GM18520 (cell line): ENCODE measurements around the gene KCNAB1.
"Not testable (repeated sequence)": the region's sequence is repeated elsewhere in the genome, so short reads cannot be mapped to it uniquely, and the experiment has no call there.

ENCODE experiments used
- ATAC-seq: cut with Tn5 transposase; IDR thresholded peaks from one replicate; pipeline ENCODE4 v1.9.1; 2021; ENCODE audit not compliant: unreplicated experiment

The KCNAB1 gene

DNA sequence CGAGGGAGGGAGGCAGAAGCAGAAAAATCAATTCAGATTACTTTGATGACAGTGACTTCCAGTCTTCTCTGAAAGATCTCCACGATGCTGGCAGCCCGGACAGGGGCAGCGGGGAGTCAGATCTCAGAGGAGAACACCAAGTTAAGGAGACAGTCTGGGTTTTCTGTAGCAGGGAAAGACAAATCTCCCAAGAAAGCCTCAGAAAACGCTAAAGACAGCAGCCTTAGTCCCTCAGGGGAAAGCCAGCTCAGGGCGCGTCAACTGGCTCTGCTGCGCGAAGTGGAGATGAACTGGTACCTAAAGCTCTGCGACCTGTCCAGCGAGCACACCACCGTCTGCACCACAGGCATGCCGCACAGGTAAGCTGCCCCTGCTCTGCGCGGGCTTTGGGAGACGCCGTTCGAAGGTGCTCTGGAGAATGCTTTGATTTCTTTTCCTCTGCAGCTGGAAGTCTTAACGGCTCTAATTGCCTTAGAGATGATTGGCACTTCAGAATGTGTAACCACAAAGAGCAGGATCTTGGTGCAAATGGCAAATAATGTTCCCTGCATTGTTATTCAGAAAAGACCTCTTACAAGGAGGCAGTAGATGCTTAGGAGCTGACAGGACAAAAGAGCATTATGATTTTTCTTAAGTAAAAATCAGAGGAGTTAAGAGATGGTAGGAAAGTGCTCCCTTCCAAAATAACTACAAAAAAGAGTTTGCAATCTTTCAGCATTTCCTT lies at the start of gene KCNAB1:
TSS of gene KCNAB1 (plus strand) at position 51 of the 724 bp plus-strand sequence.
- no peak for ATAC-seq

DNA sequence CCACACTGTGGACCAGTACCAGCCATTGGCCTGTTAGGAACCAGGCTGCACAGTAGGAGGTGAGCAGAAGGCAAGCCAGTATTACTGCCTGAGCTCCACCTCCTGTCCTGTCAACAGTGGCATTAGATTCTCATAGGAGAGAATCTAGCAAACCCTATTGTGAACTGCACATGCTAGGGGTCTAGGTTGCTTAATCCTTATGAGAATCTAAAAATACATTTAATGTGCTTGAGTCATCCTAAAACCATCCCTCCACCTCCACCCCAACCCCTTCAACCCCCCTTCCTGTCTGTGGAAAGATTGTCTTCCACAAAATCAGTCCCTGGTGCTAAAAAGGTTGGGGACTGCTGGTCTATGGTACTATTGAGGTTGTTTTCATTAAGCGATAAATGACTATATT lies 49.3 kb upstream of the KCNAB1 start:
- no peak for ATAC-seq

DNA sequence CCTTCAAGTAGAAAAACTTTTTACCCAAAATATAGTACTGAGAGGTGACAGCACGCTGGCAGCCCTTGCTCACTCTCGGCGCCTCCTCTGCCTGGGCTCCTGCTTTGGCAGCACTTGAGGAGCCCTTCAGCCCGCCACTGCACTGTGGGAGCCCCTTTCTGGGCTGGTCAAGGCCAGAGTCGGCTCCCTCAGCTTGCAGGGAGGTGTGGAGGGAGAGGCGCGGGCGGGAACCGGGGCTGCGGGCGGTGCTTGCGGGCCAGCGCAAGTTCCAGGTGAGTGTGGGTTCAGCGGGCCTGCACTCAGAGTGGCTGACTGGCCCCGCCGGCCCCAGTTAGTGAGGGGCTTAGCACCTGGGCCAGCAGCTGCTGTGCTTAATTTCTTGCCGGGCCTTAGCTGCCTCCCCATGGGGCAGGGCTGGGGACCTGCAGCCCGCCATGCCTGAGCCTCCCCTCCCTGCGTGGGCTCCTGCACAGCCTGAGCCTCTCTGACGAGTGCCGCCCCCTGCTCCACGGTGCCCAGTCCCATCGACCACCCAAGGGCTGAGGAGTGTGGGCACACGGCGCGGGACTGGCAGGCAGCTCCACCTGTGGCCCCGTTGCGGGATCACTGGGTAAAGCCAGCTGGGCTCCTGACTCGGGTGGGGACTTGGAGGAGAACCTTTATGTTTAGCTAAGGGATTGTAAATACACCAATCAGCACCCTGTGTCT lies 47.3 kb upstream of the KCNAB1 start:
- ATAC-seq, result not testable (repeated sequence)

DNA sequence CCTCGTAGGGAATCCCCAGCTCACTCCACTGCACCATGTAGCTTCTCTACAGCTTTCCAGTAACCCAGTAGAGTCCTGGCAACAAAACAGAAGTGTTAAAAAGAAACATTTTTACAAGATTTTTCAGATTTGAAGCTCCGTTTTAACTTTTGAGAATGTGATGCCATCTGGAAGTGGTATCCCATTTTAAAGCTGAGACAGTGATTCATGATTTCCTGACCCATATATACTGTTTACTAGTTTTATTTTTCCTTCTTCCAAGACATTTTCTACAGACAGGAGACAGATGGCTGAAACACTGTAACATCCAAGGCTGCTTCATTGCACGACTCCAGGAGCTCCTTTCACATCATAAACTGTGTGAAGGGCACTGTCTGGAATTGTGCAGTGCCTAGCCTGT lies 30.3 kb upstream of the KCNAB1 start:
- no peak for ATAC-seq

DNA sequence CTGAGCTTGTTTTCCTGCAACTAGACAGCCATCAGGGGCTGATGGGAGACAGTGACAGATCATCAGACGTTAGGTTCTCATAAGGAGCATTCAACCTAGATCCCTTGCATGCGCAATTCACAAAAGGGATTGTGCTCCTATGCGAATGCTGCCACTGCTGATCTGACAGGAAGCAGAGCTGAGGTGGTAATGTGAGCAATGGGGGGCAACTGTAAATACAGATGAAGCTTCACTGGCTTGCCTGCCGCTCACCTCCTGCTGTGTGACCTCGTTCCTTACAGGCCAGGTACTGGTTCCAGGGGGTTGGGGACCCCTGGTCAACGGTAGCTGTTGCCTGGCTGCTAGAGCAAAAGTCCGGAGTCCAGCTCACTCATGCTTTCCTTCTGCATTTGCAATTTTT lies 26.4 kb upstream of the KCNAB1 start:
- ATAC-seq, result no peak

DNA sequence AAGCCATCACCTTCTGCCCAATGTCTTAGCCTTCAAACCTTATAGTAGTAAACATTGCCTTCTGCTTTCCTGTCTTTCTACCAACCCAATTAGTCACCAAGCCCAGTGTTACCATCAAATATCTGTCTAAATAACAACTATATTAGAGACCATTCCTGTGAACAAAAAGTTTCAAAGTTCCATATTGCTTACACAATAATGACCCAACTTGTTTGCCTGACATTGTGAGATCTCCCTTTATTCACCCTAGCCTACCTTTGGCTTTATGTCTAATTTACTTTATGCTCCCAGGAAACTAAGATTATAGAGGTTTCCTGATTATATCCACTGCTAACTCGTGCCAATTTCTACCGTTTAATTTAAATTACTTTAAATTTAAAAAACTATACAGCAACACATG lies 26.0 kb upstream of the KCNAB1 start:
- ATAC-seq, result no peak

DNA sequence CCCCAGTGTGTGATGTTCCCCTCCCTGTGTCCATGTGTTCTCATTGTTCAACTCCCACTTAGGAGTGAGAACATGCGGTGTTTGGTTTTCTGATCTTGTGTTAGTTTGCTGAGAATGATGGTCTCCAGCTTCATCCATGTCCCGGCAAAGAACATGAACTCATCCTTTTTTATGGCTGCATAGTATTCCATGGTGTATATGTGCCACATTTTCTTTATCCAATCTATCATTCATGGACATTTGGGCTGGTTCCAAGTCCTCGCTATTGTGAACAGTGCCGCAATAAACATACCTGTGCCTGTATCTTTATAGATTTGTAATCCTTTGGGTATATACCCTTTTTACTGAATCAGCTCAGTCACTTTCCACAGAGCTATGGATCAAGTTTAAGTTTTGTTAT lies 24.7 kb upstream of the KCNAB1 start:
- ATAC-seq, result not testable (repeated sequence)

DNA sequence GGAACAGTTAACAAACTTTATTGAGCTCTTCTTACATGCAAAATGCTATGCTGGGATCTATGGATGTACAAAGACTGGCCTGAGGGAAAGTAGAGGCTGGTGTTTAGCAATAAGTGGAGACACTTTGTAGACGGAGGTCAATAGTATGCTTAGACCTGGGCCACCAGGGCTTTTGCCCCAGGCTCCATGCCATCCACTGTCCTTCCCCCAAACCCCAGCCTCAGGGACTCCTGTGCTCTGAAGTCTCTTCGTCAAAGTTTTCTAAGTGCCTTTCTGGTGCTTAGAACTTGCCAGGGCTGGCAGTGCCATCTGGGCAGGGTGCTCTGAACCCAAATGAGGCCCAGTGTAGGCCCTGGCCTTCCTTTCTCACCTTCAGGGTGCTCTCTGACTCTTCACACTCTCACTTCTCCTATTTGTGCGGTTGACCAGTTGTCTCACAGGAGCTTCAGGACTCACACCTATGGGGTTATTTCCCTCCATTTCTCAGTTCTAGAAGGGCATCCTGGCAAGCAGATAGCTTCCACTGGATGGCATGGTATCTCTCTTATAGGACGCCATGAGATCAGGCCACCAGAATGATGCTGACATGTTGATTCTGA lies 21.8 kb upstream of the KCNAB1 start:
- ATAC-seq, result peak; percentile 94

DNA sequence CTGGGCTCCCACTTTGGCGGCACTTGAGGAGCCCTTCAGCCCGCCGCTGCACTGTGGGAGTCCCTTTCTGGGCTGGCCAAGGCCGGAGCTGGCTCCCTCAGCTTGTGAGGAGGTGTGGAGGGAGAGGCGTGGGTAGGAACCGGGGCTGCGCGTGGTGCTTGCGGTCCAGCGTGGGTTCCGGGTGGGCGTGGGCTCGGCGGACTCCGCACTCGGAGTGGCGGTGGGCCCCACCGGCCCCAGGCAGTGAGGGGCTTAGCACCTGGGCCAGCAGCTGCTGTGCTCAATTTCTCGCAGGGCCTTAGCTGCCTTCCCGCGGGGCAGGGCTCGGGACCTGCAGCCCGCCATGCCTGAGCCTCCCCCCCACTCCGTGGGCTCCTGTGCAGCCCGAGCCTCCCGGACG lies 21.0 kb upstream of the KCNAB1 start:
- ATAC-seq, result not testable (repeated sequence)

DNA sequence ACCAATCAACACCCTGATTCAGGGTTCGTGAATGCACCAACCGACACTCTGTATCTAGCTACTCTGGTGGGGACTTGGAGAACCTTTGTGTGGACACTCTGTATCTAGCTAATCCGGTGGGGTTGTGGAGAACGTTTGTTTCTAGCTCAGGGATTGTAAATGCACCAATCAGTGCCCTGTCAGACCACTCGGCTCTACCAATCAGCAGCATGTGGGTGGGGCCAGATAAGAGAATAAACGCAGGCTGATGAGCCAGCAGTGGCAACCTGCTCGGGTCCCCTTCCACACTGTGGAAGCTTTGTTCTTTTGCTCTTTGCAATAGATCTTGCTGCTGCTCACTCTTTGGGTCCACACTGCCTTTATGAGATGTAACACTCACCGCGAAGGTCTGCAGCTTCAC lies 20.4 kb upstream of the KCNAB1 start:
- ATAC-seq, result not testable (repeated sequence)

DNA sequence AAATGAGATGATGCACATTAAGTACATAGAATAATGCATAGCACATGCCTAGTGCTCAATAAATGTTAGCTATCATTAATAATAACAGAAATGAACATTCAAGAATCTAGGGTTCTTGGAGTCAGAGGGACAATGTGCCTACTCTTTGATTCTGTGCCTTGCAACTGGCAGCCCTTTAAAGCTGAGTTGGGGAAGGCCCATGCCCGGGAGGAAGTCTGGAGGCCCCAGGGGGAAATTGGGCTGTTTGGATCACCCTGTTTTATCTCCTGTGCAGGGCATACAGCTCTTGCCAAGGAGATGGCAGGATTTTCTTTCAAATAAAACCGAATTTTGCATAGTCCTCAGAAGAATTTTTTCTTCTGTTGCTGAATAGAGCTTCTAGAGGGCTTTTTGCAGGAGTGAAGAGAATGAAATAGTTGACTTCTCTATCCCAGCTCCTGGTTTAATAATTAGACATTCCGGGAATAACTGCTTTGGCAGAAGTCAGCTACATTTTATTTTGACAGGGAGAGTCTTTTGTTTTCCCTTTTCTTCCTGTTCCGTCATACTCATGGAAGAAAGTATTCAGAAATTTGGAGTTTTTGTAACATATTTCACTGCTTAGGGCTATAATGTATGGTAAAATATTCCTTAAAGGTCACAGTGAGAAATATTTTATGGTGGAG lies 18.0 kb upstream of the KCNAB1 start:
- no peak for ATAC-seq

DNA sequence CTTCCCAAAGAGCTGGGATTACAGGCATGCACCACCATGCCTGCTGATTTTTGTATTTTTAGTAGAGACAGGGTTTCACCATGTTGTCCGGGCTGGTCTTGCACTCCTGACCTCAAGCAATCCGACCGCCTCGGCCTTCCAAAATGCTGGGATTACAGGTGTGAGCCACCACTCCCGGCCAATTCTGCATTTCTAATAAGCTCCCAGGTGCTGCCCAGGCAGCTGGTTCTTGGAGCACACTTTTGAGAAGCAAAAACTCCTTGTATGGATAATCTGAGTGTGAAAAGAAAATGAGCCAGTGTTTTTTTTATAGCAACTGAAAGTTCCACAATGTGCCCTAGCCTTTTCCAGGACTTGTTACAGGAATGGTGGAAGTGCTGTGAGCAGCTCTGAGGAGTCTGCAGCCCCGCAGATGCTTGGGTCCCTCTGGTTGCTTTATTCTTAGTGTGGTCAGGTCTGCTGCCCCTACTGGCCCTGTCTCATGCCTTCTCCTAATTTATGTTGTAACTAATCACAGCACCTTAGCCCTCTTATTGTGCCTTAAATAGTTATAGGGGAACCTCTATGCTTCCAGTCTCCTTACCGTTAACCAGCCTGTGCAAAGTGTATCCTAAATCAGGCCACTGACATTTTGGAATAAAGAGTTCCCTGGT lies 13.5 kb upstream of the KCNAB1 start:
- no peak for ATAC-seq

DNA sequence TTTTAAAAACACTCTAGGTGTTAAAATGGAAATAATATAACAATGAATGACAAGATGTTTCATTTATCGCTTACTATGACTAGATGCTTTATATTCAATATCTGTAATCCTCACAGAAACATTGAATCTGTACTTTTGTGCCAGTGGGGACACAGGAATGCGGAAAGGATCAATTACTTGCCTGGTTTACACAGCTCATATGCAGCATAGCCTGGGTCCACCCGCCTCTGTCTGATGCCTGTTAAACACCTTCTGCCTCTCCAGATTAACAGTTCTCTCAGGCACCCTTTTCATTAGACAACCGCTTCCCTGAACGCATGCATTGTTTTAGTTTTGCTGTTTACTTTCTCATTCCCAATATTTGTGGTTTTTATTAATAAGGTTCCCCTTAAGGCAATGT lies 12.9 kb upstream of the KCNAB1 start:
- no peak for ATAC-seq

DNA sequence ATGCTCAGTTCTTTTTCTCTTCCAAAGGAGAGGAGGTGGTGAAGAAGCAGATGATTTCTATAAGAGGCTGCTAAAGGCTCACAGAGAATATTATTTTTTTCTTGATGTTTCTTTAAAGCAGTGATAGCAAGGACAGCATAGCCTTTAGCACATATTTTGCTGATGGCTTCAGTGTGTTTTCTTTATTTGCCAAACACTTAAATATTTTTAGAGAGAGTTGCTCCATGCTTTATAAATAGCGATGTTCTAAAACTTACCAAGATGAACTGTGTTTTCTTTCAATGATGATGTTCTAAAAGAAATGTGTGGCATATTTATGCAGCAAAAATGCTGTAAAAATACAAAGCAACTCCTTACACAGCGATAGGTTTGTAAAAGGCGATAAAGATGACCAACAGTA lies 11.8 kb upstream of the KCNAB1 start:
- no peak for ATAC-seq

DNA sequence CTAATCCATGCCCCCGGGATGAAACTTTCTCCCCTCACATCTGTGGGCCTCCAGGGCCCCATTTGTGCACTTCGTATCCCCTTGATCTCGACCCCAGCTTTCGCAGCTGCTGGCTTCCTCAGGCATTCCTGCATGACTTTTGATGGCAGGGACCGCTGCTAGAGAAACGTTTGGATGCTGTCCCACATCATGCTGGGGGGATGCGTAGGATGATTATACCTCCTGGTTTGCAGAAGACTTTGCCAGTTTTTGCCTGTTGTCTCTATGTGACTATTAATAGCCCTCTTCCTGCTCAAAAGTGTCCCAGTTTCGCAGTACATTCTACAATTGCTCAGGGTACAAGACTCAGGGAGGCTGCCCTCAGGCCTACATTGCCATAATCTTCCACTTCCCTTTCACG lies 10.4 kb upstream of the KCNAB1 start:
- ATAC-seq, result no peak

DNA sequence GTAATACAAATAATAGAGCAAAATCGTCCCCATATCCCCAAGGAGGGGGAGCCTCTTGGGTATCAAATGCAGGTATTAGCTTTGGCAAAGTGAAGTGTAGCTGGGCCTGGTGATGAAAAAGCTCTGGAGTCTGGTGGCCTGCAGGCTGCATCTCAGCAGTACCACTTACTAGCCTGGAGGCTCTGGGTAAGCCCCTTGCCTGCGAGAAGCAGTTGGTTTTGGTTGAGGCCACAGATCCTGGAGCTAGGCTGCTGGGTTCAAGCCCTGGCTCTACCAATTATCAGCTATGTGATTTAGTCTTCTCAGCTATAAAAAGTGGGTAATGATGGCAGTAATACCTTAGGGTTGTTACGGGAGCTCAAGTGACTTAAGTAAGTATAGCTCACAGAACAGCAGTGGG lies 6.1 kb downstream of the KCNAB1 start:
- ATAC-seq, result no peak

DNA sequence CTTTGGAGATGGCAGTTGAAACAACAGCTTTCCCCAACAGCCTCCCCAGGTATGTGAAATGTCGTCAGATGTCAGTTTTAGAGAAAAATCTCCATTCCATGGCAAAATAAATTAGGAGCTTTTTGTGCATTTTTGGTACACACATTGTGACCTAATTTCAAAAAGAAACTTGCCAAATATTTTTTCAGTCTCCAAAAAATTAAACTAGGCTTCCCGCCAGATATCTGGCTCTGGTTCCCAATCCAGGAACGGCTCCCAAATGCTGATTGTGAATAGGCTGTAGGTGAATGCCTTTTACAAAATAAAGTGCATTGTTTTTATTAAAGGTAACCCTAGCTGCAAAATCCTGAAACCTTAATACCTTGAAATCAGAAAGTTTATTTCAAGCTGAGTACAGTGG lies 10.9 kb downstream of the KCNAB1 start:
- ATAC-seq, result no peak

DNA sequence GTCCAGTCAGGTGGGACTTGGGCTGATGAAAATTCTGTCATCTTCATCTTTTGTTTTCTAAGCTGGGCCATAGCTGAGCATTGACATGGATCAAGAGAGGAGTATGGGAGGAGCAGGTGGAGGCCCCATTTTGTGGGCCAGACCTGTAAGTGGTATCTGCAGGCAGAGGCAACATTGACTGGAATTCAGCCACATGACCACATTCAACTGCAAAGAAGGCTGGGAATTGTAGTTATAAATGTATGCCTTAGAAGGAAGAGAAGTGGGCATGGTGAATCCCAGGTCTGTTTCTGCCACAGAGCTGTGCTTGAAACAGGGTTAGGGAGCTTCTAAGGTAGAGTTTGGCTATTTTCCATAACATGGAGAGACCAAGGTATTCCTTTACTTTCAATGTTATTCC lies 11.4 kb downstream of the KCNAB1 start:
- no peak for ATAC-seq

DNA sequence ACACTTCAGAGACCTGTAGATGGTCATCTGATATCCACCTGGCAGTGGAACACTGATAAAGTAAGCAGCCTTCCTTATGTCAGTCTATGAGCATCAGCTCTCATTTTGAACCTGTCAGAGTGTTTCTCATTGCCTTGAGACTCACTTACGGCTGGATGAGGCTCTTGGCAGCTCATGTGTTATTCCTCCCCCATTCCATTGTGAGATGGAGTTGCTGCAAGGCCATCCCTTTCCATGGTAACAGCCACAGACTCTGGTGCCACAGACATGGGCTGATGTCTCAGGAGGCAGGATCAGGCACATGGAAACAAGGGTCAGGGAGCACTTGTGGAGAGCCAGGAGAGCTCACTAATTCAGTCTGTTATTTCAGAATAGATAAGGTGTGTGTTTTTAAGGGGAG lies 11.9 kb downstream of the KCNAB1 start:
- ATAC-seq, result no peak

DNA sequence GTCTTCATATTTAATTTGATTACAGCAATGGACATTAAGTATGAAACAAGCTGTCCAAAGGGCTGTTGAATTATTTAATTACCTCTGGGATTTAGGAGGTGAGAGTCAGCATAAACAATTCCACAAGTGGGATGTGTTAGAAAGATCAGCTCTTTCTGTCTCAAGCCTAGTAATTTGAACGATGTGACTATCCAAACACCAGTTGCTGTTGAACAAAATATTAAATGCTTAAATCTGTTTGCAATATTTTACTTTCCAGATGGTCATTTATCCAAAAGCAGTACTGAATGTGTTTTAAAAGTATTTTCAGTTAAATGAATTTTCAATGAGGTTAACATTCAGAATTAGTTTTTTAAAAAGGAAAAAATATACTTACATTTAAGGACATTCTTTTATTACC lies 12.7 kb downstream of the KCNAB1 start:
- ATAC-seq, result no peak

DNA sequence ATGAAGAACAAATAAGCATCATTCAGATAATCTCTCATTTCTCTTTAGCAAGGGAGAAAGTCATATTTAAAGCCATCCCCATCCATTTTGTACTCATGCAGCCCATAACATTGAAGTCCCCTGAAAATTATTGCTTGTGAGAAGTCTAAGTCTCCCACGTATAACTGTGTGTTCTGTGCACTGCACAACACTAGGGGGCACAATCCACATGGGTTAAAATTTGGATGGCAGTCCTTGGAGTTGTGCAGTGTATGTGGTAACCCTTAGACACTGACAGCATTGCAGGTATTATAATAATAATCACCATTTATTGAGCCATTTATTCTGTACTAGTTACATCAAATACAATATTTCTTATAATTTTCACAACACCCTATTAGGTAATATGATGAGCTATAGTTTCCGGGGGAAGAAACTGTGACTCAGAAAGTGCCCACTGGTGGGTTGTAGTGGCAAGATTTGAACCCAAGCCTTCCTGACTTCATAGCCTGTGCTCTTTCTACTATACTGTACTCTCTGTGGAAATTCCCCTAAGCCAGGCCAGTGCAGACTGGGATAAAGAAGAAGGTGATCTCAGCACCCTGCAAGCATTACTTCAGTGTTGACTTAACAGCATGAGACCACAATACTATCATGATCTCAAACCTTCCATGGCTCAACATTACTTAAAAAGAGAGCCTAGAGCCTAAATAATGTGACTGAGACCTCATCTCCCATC lies 15.7 kb downstream of the KCNAB1 start:
- no peak for ATAC-seq
